ENCODE data around the gene COL9A2.

The COL9A2 gene

DNA sequence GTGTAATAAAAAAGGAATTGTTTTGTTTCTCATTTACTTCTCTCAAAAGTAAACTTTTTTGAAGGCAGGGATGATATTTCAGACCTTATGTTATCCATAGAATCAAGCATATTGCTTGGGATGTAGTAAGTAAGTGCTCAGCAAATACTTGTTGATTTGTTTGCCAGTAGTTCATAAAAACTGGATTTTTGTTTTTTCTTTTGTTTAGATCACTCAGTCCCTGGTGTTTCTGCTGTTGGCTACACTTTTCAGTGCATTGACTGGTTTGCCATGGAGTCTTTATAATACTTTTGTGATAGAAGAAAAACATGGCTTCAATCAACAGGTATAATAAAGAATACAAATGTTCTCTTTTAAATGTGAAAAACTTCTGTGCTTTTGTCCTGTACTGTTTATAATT, 48.9 kb downstream of the COL9A2 start:
- Histone ChIP-seq H3K9me3 (ENCODE audit: insufficient read depth, low read length, severe bottlenecking) (no peaks in the 10 kb centered on the region), H3K36me3 (ENCODE audit: insufficient read depth, low read length) (peaks cover 91% of the 10 kb centered on the region)
- ATAC-seq (ENCODE audit: insufficient read depth, low read depth) = no peak

DNA sequence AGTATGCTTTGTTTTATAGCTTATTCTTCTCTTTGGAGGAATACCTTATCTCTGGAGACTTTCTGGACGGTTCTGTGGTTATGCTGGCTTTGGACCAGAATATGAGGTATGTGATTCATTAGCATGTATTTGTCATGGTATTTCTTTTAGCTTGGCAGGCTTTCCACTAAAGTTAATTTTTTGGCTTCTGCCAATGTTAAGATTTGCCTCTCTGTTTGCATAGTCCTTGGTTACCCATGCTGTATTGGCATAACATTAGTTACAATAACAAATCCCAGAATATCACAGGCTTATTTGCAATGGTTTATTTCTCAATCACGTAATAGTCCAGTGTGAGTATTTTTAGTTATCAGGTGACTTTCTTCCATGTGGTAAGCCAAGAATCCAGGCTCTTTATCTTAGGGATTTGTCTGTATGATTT, 49.3 kb downstream of the COL9A2 start:
- H3K4me2 ChIP-seq (ENCODE audit: insufficient read depth, low read length) = no peak overlapping the region
- H3K36me3 ChIP-seq (ENCODE audit: insufficient read depth, low read length) = peaks cover 92% of the 10 kb centered on the region
- no peaks in the 10 kb centered on the region for H3K27me3 ChIP-seq (ENCODE audit: insufficient read depth, low read length, poor library complexity)
- no peak for TF ChIP-seq EZH2 (IDR thresholded peaks at IDR 0.05; ENCODE audit: borderline replicate concordance, low read depth, low read length, severe bottlenecking)
- TF ChIP-seq, protein P1, sequence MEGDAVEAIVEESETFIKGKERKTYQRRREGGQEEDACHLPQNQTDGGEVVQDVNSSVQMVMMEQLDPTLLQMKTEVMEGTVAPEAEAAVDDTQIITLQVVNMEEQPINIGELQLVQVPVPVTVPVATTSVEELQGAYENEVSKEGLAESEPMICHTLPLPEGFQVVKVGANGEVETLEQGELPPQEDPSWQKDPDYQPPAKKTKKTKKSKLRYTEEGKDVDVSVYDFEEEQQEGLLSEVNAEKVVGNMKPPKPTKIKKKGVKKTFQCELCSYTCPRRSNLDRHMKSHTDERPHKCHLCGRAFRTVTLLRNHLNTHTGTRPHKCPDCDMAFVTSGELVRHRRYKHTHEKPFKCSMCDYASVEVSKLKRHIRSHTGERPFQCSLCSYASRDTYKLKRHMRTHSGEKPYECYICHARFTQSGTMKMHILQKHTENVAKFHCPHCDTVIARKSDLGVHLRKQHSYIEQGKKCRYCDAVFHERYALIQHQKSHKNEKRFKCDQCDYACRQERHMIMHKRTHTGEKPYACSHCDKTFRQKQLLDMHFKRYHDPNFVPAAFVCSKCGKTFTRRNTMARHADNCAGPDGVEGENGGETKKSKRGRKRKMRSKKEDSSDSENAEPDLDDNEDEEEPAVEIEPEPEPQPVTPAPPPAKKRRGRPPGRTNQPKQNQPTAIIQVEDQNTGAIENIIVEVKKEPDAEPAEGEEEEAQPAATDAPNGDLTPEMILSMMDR (IDR thresholded peaks at IDR 0.05; ENCODE audit: borderline replicate concordance, extremely low read depth, low read length, poor library complexity, severe bottlenecking) = no peak
- peaks cover 35% of the 10 kb centered on the region for H3K79me2 ChIP-seq (ENCODE audit: insufficient read depth, low read length)
- H3K9ac ChIP-seq (ENCODE audit: low read depth, low read length) = no peak overlapping the region
- no peak overlapping the region for H2AFZ ChIP-seq (ENCODE audit: low read depth, low read length)
- ATAC-seq (ENCODE audit: insufficient read depth, low read depth) (no peak), DNase-seq (no peak)
- H3K4me3 ChIP-seq (ENCODE audit: low read depth in 1 of 2, low read length in 2 of 2) = no peak overlapping the region
- no peaks in the 10 kb centered on the region; the same call in 1 of the 2 replicates for H4K20me1 ChIP-seq (ENCODE audit: insufficient read depth, low read length)
- H3K4me1 ChIP-seq (ENCODE audit: insufficient read depth, low read length) = peaks cover 5% of the 10 kb centered on the region; the same call in 1 of the 2 replicates
- H3K9me3 ChIP-seq (ENCODE audit: insufficient read depth, low read length, severe bottlenecking) = no peaks in the 10 kb centered on the region
- no peak overlapping the region for H3K27ac ChIP-seq (ENCODE audit: low read length)

More for the DNA sequence above, 48.9 kb downstream of the COL9A2 start:
- Histone ChIP-seq H3K9ac (ENCODE audit: low read depth, low read length) (no peak overlapping the region), H3K4me1 (ENCODE audit: insufficient read depth, low read length) (peaks cover 1% of the 10 kb centered on the region; the same call in 1 of the 2 replicates), H2AFZ (ENCODE audit: low read depth, low read length) (no peak overlapping the region), H3K27me3 (ENCODE audit: insufficient read depth, low read length, poor library complexity) (no peaks in the 10 kb centered on the region), H3K79me2 (ENCODE audit: insufficient read depth, low read length) (peaks cover 30% of the 10 kb centered on the region), H3K4me2 (ENCODE audit: insufficient read depth, low read length) (no peak overlapping the region), H4K20me1 (ENCODE audit: insufficient read depth, low read length) (no peaks in the 10 kb centered on the region; the same call in 1 of the 2 replicates), H3K4me3 (ENCODE audit: low read depth in 1 of 2, low read length in 2 of 2) (no peak overlapping the region), H3K27ac (ENCODE audit: low read length) (no peak overlapping the region)
- no peak for TF ChIP-seq EZH2 (IDR thresholded peaks at IDR 0.05; ENCODE audit: borderline replicate concordance, low read depth, low read length, severe bottlenecking)
- TF ChIP-seq, protein P1 (IDR thresholded peaks at IDR 0.05; ENCODE audit: borderline replicate concordance, extremely low read depth, low read length, poor library complexity, severe bottlenecking) = no peak
- no peak for DNase-seq

DNA sequence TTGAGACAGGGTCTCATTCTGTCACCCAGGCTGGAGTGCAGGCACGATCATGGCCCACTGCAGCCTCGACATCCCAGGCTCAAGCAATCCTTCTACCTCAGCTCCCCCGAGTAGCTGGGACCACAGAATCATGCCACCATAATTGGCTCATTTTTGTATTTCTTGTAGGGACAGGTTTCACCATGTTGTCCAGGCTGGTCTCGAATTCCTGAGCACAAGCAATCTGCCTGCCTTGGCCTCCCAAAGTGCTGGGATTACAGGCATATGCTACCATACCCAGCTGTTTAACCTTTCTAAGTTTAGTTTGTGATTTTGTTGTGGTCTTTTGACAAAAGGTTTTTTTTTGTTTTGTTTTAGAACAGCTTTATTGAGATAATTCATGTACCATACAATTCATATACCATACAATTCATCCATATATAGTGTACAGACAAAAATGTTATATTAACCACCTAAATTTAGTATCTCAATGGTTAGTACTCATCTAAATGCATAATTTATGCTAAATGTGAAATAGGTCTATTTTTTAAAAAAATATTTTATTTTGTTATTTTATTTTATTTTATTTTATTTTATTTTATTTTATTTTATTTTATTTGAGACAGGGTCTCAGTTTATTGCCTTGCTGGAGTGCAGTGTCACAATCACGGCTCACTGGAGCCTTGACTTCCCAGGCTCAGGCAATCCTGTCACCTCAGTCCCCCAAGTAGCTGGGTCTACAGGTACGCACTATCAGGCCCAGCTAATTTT, 50.1 kb downstream of the COL9A2 start:
- Histone ChIP-seq H3K79me2 (ENCODE audit: insufficient read depth, low read length) (peaks cover 38% of the 10 kb centered on the region), H3K4me1 (ENCODE audit: insufficient read depth, low read length) (peaks cover 8% of the 10 kb centered on the region; the same call in 1 of the 2 replicates), H3K4me2 (ENCODE audit: insufficient read depth, low read length) (no peak overlapping the region), H3K36me3 (ENCODE audit: insufficient read depth, low read length) (peaks cover 90% of the 10 kb centered on the region), H3K27me3 (ENCODE audit: insufficient read depth, low read length, poor library complexity) (no peaks in the 10 kb centered on the region), H2AFZ (ENCODE audit: low read depth, low read length) (no peak overlapping the region), H3K4me3 (ENCODE audit: low read depth in 1 of 2, low read length in 2 of 2) (no peak overlapping the region), H3K9ac (ENCODE audit: low read depth, low read length) (no peak overlapping the region), H4K20me1 (ENCODE audit: insufficient read depth, low read length) (no peaks in the 10 kb centered on the region; the same call in 1 of the 2 replicates), H3K9me3 (ENCODE audit: insufficient read depth, low read length, severe bottlenecking) (no peaks in the 10 kb centered on the region), H3K27ac (ENCODE audit: low read length) (no peak overlapping the region)
- DNase-seq (no peak), ATAC-seq (ENCODE audit: insufficient read depth, low read depth) (no peak)
- TF ChIP-seq, protein P1 (IDR thresholded peaks at IDR 0.05; ENCODE audit: borderline replicate concordance, extremely low read depth, low read length, poor library complexity, severe bottlenecking) = no peak
- no peak for TF ChIP-seq EZH2 (IDR thresholded peaks at IDR 0.05; ENCODE audit: borderline replicate concordance, low read depth, low read length, severe bottlenecking)
